ENCODE results near the gene RNF212.
A peak's percentile ranks its signal among the peaks of the same experiment; 100 is the strongest.
"Not testable (repeated sequence)": the region's sequence is repeated elsewhere in the genome, so short reads cannot be mapped to it uniquely, and the experiment has no call there.

The RNF212 gene

GRCh38 chr4:1060621-1061020 is 52.7 kb downstream of the RNF212 start:
- DNase-seq, result no peak

GRCh38 chr4:1060121-1060520 is 53.2 kb downstream of the RNF212 start:
- no peak for DNase-seq

- DNase-seq, result no peak
Observed at GRCh38 chr4:1058997-1059665, 54.2 kb downstream of the RNF212 start.

- no peak for DNase-seq
Observed at GRCh38 chr4:1058198-1058996, 55.0 kb downstream of the RNF212 start.

GRCh38 chr4:1057403-1057745 is 56.0 kb downstream of the RNF212 start:
- DNase-seq, result no peak

GRCh38 chr4:1056671-1057402 is 56.5 kb downstream of the RNF212 start:
- DNase-seq, result no peak

- DNase-seq, result peak; percentile 31
Observed at GRCh38 chr4:1055721-1056590, 57.4 kb downstream of the RNF212 start.

- not testable (repeated sequence) for DNase-seq
Observed at GRCh38 chr4:1055243-1055701, 58.1 kb downstream of the RNF212 start.

GRCh38 chr4:1054696-1055242 is 58.6 kb downstream of the RNF212 start:
- not testable (repeated sequence) for DNase-seq

GRCh38 chr4:1053891-1054290 is 59.5 kb downstream of the RNF212 start:
- DNase-seq, result not testable (repeated sequence)

- DNase-seq, result no peak
Observed at GRCh38 chr4:1053080-1053661, 60.2 kb downstream of the RNF212 start.

GRCh38 chr4:1052231-1052671 is 61.1 kb downstream of the RNF212 start:
- no peak for DNase-seq

- DNase-seq, result no peak
Observed at GRCh38 chr4:1051472-1051871, 61.9 kb downstream of the RNF212 start.

GRCh38 chr4:1050486-1051213 is 62.7 kb downstream of the RNF212 start:
- DNase-seq, result no peak

GRCh38 chr4:1049591-1049905 is 63.8 kb downstream of the RNF212 start:
- DNase-seq, result no peak

GRCh38 chr4:1048773-1049590 is 64.4 kb downstream of the RNF212 start:
- DNase-seq, result peak; percentile 65

GRCh38 chr4:1047976-1048772 is 65.2 kb downstream of the RNF212 start:
- DNase-seq, result no peak

GRCh38 chr4:1047106-1047975 is 66.0 kb downstream of the RNF212 start:
- DNase-seq, result no peak

All from MV-4-11 (cell line).